Stimulated activated CD8-positive, alpha-beta memory T cell treated with anti-CD3 and anti-CD28 coated beads, Interleukin-2, amount 100 ng/mL, for 48 hours (primary cell): ENCODE results near the gene HADHA.
"Not testable (repeated sequence)": the region's sequence is repeated elsewhere in the genome, so short reads cannot be mapped to it uniquely, and the experiment has no call there.

ENCODE experiments used
- DNase-seq, 2 donors: peaks; one replicate each; pipeline ENCODE4 v3.0.0-alpha.2; 2020; ENCODE audit warnings: low read depth in 2 of 2

The HADHA gene

DNA sequence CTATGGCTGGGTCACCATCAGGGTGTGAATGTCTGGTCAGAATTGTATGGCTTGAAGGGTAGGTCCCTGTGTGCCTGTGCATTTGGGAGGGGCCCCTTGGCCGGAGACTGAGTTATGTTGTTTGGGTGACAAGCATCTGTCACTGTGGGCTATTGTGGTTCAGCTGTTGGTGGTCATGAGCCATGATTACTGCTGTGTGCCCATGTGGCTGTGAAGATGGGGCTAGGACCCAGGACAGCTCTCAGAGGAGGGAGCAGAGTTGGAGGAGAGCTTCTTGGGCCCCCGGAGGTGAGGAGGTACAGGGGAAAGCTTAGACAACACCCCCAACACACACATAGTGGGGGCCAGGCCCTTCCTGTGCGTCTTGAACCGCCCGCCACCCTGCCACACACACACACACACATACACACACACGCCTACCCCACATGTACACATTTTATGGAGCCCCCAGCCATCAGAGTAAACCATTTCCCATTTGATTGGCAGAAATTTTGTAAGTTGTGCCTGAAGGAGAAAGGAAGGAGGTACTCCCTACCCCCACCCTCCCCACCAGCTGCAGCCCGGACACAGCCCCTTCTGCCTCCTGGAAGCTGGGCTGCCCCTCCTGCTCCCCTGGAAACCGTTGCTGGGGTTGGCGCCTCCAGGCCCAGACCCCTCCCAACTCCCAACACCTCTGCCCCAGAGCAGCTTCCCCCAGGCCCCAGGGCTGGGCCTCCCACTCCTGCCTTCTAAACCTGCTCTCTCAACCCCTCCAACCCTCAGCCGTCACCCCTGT is 69.6 kb downstream of the HADHA start:
- no peak for DNase-seq

DNA sequence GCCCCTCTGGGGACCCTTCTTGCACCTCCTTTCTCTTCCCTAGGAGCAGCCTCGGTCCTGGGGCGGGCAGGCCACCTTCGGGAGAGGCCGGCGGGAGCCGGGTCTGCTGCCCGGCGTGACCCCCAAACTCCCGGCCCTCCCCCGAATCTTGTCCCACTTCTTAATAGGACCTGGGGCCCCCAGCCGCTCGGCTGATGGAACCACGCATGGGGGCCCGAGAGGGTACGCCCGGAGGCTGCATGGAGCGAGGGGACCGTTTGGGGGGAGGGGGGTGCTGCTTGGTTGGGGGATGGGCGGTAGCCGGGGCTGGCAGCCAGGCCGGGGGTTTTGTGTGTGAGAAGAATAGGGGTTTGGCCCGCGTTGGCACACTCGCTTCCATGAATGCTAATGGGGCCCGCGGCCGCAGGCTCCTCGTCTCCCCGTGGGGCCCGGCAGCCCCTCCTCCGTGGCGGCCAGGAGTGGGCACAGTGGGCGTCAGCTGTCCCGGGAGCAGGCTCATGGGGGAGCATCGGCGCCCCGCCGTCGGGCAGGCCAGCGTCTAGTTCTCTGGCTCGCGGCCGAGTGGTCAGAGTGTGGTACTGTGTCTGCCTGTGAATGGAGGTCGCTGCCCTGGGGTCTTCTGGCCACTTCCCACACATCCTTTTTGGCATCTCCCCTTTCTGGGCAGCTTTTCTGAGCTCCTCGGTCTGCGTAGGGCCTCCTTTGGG is 70.5 kb downstream of the HADHA start:
- no peak for DNase-seq

DNA sequence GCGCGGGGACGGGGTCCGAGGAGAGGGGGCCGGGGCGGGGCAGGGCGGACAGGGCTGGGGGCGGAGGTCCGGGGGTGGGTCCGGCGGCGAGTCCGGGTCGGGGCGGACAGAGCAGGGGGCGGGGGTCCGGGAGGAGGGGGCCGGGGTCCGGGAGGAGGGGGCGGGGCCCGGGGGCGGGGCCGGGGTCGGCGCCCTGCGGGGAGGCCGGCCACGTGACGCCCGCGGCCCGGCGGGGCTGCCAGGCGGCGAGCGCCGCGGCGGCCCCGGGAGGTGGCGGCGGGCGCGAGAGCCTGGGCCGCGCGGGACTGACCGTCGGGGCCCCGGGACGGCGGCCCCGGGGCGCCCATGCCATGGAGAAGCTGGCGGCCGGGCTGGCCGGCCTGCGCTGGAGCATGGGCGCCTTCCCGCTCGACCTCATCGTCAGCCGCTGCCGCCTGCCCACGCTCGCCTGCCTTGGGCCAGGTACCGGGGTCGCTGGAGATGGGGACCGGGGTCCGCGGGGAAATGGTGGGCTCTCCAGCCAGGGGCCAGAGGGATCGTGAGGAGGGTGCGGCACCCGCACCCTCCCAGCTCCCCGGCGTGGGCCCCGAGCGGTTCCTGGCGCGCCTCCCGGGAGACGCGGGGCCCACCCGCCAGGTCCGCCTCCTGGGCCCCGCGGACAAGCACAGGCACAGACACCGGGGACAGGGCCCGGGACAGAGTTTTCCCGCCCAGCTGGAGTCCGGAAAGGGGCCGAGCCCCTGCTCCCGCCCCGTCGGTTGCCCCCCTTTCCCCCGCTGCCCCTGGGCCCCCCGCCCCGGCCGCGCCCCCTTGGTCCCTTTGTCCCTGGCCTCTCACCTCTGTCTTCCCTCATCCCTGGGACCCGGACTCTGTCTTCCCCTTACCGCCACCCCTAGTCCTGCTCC is 71.3 kb downstream of the HADHA start, which contains the start of gene GAREM2:
Gene GAREM2, plus strand, starts transcription at position 218 of the 905 bp plus-strand sequence. Its CDS starts 133 bp downstream, at position 351.
- no peak for DNase-seq

DNA sequence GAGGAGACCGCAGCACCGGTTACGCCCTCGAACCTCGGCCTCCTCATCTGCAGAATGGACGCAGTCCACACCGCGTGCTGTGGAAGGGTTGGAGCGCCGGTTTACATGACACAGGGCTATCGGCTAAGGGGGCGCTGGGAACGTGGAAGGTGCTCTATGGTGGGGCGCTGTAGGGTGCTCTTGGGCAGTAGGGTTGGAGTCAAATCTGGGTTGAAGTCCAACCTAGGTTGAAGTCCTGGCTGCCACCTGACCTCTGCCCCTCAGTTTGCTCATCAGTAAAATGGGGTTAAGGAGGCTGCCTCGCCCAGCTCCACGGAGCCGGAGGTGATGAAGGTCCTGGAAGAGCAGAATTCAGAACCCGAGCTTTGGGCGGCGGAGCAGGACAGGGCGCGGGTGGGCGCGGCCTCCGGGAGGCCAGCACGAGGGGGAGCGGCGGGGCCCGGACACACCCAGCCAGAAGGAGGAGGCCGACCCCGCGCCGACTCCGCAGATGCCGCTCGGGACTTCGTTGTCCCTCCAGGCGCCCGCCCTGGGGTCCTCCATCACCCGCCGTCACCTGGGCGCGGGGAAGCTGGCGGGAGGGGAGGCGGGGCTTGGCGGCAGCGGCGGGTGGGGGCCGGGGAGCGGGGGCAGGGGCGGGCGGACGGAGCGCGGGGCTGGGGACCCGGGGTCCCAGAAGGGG is 72.1 kb downstream of the HADHA start:
- no peak for DNase-seq

DNA sequence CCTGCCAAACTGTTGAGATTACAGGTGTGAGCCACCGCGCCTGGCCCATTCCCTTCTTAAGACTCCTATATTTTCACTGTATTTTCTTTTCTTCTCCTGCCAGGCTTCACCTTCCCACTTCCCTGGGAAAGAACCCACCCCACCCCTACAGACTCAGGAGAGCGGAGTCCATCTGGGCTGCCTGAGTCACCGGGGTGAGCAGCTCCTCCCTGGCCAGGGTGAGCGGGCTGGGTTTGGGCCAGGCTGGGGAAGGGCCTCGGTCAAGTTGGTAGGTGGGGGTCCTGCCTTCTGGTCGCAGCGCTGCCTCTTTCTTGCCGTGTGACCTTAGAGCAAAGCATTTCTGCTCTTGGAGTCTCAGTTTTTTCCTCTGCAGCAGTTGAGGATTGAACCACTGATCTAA is 73.6 kb downstream of the HADHA start:
- DNase-seq: no peak

DNA sequence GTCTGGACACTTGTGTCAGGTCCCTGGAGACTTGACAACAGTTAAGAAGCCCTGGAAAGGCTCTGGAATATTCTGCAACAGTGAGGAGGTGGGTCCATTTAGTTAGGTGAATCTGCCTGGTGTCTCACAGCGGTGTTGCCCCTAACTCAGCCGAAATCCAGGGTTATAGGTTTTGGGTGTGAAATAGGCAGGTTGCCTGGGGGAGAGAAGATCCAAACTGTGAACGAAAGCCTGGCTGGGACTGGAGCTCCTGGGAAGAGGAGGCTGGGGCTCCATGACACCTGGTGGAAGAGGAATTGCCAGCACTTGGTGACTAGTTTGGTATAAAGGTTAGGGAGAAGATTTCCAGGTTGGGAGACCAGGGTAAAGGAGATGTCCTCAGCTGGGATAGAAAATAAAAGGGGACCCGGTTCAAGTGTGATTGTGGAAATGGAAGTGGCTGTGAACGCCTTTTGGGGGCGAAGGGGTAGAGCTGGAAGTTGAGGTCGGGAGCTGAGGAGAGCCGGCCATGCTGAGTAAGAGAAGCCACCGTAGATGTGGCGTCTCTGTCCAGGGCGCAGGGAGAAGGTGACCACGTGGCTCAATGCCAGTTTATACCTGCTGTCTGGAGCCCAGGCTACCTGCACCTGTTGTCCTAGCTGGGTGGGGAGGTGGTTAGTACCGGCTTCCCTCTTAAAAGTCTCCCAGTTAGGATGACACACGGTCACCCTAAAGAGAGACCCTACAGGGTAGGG is 74.6 kb downstream of the HADHA start:
- DNase-seq: no peak

DNA sequence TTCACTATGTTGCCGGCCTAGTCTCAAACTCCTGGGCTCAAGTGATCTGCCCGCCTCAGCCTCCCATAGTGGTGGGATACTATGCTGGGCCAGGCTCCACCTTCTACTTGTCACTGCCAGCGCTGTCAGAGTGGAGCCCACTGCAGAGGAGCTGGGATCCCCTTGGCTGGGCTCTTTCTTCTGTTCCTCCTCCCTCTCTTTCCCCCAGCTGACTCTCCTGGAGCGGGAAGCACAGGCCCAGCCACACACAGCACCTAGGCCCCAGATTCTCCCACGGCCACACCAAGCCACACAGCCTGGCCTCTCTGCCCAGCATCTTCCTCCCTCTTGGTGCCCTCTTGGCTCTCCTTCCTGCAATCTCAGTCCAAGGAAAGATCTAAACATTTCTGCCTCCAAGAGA is 75.2 kb downstream of the HADHA start:
- no peak for DNase-seq

DNA sequence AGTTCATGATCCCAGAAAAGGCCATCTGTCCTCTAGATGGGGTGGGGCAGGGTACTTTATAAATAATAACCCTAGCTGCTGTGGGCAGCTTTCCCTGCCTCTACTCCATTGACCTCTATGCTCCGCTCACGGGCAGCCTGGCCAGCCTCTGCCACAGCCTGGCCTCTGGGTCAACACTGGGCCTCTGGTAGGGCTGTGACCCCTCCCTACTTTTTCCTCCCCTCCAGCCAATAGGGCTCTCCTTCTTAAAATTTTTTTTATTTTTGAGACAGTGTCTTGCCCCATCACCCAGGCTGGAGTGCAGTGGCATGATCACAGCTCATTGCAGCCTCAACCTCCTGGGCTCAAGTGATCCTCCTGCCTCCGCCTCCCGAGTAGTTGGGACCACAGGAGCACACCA is 75.6 kb downstream of the HADHA start:
- DNase-seq: no peak

DNA sequence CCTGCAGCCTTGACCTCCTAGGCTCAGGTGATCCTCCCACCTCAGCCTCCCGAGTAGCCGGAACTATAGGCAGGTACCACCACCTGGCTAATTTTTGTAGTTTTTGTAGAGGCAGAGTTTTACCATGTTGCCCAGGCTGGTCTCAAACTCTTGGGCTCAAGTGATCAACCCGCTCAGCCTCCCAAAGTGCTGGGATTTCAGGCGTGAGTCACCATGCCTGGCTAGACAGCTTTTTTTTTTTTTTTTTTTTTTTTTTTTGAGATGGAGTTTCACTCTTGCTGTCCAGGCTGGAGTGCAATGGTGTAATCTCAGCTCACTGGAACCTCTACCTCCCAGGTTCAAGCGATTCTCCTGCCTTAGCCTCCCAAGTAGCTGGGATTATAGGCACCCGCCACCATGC is 77.9 kb downstream of the HADHA start:
- DNase-seq: not testable (repeated sequence)

DNA sequence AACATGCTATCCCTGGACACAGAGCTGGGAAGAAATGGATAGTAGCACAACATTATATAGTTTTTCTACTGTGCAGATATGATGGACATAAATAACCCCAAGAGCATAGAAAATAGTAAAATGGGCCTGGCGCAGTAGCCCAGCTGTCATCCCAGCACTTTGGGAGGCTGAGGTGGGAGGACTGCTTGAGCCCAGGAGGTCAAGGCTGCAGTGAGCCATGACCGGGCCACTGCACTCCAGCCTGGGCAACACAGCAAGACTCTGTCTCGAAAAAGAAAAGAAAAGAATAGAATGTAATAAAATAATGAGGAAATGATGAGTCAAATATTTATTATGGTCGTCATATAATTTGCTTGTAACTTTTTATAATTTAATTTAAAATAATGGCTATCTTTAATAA is 79.0 kb downstream of the HADHA start:
- no peak for DNase-seq

DNA sequence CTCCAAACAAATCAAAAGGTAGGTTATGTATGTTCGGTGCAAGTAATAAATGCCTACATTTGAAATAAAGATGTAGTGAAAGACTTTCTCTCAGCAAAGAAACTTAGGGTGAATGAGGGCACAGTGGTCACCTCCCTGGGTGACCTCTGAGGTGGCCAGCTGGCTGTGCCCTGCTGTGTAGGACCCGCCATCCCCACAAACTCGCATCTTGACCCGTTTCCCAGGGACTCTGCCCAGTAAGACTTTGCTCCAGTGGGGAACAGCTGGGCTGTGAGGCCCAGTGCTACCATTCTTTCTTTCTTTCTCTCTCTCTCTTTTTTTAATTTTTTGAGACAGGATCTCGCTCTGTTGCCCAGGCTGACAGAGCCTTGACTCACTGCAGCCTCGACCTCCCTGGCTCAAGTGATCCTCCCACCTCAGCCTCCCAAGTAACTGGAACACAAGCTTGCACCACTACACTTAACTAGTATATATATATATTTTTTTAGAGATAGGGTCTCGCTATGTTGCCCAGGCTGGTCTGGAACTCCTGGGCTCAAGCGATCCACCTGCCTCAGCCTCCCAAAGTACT is 79.7 kb downstream of the HADHA start:
- no peak for DNase-seq

DNA sequence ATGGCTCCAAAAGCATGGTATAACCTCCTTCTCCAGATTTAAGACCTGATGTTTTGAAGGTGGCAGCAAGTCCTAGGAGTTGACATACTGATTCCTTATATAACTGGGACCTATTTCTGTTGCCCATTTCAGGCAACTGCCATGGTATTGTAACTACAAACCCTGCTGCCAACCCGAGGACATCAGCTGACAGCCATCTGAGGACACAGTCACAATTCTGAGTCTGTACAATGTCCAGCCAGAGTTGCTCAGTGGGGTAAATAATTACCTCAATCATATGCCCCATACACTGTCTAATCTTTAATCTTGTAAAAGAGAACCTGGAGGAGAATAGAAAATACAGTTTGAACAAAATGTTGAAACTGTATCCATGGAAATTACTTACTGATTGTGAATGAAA is 80.2 kb downstream of the HADHA start:
- no peak for DNase-seq

DNA sequence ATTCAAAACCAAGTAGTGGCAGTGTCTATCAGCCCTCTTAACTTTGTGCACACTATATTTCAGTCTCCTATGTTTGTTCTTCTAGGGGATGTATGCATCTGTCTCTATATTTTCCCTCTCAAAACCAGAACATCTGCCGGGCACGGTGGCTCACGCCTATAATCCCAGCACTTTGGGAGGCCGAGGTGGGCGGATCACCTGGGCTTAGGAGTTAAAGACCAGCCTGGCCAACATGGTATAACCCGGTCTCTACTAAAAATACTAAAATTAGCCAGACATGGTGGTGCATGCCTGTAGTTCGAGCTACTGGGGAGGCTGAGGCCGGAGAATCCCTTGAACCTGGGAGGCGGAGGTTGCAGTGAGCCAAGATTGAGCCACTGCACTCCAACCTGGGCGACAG is 81.5 kb downstream of the HADHA start:
- no peak for DNase-seq

DNA sequence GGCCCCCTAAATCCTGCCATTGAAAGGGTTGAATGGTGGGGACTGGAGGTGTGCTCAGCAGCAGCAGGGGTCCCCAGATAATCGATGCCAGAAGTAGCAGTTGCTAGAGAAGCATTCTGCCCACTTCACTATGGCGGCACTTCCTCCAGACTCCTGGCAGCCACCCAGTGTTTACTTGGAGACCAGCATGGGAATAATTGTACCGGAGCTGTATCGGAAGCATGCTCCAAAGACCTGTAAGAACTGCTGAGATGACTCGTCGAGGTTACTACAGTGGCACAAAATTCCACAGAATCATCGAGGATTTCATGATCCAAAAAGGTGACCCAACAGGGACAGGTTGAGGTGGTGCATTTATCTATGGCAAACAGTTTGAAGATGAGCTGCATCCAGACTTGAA is 82.5 kb downstream of the HADHA start:
- no peak for DNase-seq

DNA sequence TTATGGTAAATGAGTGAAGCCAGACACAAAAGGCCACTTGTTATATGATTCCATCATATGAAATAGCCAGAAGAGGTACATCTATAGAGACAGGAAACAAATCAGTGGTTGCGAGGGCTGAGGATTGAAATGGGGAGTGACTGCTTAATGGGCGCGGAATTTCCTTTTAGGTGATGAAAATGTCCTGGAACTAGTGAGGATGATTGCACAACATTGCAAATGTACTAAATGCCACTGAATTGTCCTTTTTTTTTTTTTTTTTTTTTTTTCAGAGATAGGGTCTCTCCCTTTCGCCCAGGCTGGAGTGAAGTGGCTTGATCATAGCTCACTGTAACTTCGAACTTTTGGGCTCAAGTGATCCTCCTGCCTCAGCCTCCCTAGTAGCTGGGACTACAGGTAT is 86.9 kb downstream of the HADHA start:
- no peak for DNase-seq

DNA sequence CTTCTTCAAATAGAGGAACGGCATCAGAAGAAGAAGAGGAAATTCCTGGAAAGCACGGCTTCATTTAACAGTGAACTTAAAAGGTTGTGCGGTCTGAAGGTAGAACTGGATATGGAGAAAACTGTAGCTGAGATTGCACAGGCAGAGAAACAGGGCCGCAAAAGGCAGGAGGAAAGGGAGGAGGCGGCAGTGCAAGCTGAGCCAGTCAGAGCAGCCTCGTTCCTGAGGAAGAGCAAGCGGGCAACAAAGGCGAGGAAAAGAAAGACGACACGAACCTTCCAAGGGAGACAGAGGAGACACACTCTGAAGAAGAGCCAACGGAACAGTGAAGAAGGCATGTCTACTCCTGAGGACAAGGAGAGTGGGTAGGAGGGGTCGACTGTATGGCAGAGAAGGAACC is 94.2 kb downstream of the HADHA start:
- DNase-seq: no peak

DNA sequence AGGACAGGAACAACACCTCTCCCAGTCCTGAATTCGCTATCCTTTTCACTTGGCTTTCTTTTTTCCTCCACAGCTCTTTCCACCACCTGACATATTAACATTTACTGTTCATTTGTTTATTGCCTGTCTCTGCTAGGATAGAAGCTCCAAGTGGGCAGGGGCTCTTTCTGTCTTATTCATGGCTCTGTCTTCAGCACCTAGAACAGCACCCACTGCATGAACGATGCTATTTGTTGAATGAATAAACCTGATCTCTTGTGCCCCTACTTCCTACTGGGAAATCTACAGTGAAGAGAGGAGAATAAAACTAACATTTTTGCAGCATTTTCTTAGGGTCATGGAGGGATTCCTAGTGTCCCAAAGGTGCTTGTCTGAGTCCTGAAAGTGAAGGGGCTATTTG is 95.9 kb downstream of the HADHA start:
- DNase-seq: no peak

DNA sequence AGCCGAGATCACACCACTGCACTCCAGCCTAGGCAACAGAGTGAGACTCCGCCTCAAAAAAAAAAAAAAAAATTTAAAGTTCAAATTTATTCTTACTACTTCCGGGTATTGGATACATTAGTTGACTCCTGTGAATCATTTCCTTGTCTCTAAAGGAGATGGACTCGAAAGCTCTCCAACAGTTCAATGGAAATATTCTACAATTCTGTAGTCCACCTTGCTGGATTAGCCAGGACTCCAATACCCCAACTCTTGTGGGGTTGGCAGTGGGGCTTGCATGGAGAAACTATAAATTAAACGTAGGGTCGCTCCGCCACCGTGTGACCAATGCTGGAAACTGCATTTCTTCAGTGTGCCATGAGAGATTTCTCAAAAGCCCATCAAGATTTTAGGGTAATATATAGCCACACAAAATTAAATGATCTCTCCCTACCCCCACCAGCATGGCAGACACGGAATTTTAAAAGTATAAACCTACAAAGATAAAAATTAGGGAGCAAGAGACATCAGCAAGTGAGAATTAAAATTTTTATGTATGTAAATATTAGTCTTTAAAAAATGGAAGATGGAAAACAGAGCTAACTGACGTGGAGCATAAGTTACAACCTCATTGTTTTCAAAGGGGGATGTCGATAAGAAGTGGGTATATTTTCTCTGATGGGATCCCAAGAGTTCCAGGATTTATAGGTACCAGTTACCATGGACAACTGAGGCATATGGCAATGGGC is 99.3 kb downstream of the HADHA start:
- DNase-seq: peak; percentile 29 to 52

DNA sequence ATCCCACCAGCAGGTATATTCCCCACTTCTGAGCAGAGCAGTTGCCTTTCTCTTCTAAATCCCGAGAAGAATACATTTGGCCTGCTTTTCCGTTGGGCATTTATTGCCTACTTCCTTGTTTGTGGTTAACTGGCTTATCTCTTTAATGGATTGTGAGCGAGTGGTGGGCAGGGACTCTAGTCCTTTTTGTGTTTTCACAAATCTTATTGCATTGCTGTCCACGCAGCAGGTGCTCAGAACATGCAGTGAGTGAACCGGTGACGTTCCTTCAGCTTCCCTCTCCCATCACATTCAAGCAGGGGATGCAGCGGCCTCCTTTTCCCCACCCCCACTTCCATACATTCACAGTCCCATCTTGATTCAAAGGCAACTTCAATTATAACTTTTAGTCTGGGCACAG is 100.4 kb downstream of the HADHA start:
- no peak for DNase-seq

DNA sequence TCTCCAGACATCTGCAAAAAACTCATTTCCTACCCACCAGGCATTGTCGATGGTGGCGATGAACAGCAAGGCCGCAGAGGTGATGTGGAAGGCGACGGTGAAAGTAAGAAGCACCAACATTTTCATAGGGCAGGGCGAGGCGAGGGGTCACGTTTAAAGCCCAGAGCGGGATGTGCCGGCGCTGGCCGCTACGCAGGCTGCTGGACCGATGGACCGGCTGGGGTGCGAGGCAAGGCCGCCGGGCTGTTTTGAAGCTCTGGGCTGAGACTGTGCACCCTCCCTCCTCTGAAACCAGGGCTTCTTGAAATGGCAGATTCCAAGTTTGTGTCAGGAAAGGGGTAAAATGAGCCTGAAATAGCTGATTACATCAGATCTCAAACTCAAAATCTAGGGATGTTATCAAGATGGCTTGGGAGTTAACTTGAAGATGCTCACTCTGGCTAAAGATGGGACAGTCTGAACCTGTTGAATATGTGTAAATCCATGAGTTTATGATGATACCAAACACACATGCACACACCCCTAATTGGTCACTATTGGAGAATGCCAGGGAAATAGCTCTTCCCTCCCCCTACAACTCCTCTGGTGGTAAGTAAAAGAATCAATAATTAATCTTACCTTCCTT is 103.2 kb downstream of the HADHA start:
- no peak for DNase-seq
